Lung (tissue), 12 donors: ENCODE measurements around the gene CIAPIN1. TPM values are rescaled to one million over a fixed set of nuclear protein-coding genes. Genes with fewer than 3 reads are reported as not detected.

Source experiments
- ATAC-seq: fragments of 200-7000 bp; cut with Tn5 transposase; one replicate; pipeline ENCODE4 v1.9.1; 2020; ENCODE audit warnings: moderate number of reproducible peaks; ENCODE audit not compliant: insufficient read depth, low FRiP score
- DNase-seq, 3 donors: peaks; one replicate each; pipeline ENCODE4 v3.0.0-alpha.2; 2013 to 2017
- H3K27ac ChIP-seq, 2 donors: one replicate each; pipeline ENCODE4 v1.5.1; 2013; ENCODE audit warnings: mild to moderate bottlenecking in 2 of 2, moderate library complexity in 2 of 2, control low read depth in 1 of 2, inconsistent platforms in 1 of 2, low read depth in 1 of 2, low read length in 1 of 2
- H3K27me3 ChIP-seq, 3 donors: one replicate each; pipeline ENCODE4 v1.5.1; 2013; ENCODE audit warnings: low read length in 2 of 3; ENCODE audit not compliant: control insufficient read depth in 3 of 3, insufficient read depth in 3 of 3
- H3K36me3 ChIP-seq, 4 donors: one replicate each; pipeline ENCODE4 v1.5.1; 2013; ENCODE audit warnings: low read length in 4 of 4, mild to moderate bottlenecking in 1 of 4, moderate library complexity in 1 of 4; ENCODE audit not compliant: control insufficient read depth in 4 of 4, insufficient read depth in 4 of 4
- H3K4me1 ChIP-seq, 5 donors: one replicate each; pipeline ENCODE4 v1.5.1; 2013; ENCODE audit warnings: low read length in 5 of 5, mild to moderate bottlenecking in 2 of 5, moderate library complexity in 1 of 5; ENCODE audit not compliant: control insufficient read depth in 5 of 5, insufficient read depth in 5 of 5
- H3K4me3 ChIP-seq: one replicate; pipeline ENCODE4 v1.5.1; 2013; ENCODE audit warnings: mild to moderate bottlenecking, control low read depth, moderate library complexity
- H3K9ac ChIP-seq, 2 donors: one replicate each; pipeline ENCODE4 v1.5.1; 2013; ENCODE audit warnings: low read length in 2 of 2, control low read depth in 1 of 2; ENCODE audit not compliant: insufficient read depth in 1 of 2
- H3K9me3 ChIP-seq, 4 donors: one replicate each; pipeline ENCODE4 v1.5.1; 2013; ENCODE audit warnings: low read length in 3 of 4, mild to moderate bottlenecking in 1 of 4, moderate library complexity in 1 of 4; ENCODE audit not compliant: control insufficient read depth in 4 of 4, insufficient read depth in 3 of 4
- CTCF ChIP-seq: IDR thresholded peaks from 2 replicates; pipeline ENCODE4 v1.5.1; 2012; ENCODE audit warnings: mild to moderate bottlenecking; ENCODE audit errors: control extremely low read depth, extremely low read depth
- WGBS, 2 donors: extraction: QIAGEN DNeasy Blood & Tissue Kit; methylation state at CpG; one replicate each; pipeline ENCODE4 v1.1.7; 2013; 5-methylcytosine and 5-hydroxymethylcytosine counted together
- polyA plus RNA-seq, 2 donors: library from polyadenylated mRNA; stranded (reverse); fragments of 200-250 nt; gene quantifications; one replicate each; pipeline ENCODE4 v1.2.1, GENCODE V29; 2013
- total RNA-seq, 2 donors: library from RNA; depleted of rRNA in 1 of 2; stranded (reverse); fragments of >200 nt in 1 of 2; gene quantifications; one replicate each; pipeline ENCODE4 v1.2.1, GENCODE V29; 2014 to 2021
- donor health status: control.
- donor health status: control.
- donor health status: Bipolar disorder and iron deficiency.
- donor health status: healthy.
- donor health status: DM: yes; HTN: yes; CAD: no.

The CIAPIN1 gene
- total and polyA plus RNA-seq, 4 donors = 24.0 to 69.6 (median 37.7) TPM

- Histone ChIP-seq H3K4me1 (peaks cover 0 to 24% (median 14%) of the 10 kb centered on the region in 5 donors), H3K9me3 (no peaks in the 10 kb centered on the region), H3K27me3 (no peaks in the 10 kb centered on the region), H3K9ac (no peak overlapping the region), H3K36me3 (no peaks in the 10 kb centered on the region), H3K27ac (no peak overlapping the region), H3K4me3 (no peak overlapping the region)
- ATAC-seq (no peak), DNase-seq (no peak)
- 78 to 83% methylated on average over 6 of the region's 6 CpGs for WGBS, 2 donors
- no peak for TF ChIP-seq CTCF
Observed at GRCh38 chr16:57419506-57419905, 27.7 kb downstream of the CIAPIN1 start.

GRCh38 chr16:57416084-57416483, 31.1 kb downstream of the CIAPIN1 start:
- H3K9me3 ChIP-seq = no peaks in the 10 kb centered on the region
- peaks cover 0 to 19% (median 14%) of the 10 kb centered on the region in 5 donors for H3K4me1 ChIP-seq
- ATAC-seq (no peak), DNase-seq (no peak)
- H3K27ac ChIP-seq = peak overlapping the region in 1 of 2 donors; percentile 9
- WGBS, 2 donors = 85 to 86% methylated on average over 15 to 16 of the region's 16 CpGs
- no peaks in the 10 kb centered on the region for H3K27me3 ChIP-seq
- no peak overlapping the region for H3K9ac ChIP-seq
- no peak for TF ChIP-seq CTCF
- H3K4me3 ChIP-seq = no peak overlapping the region
- no peaks in the 10 kb centered on the region for H3K36me3 ChIP-seq

- Histone ChIP-seq H3K4me3 (no peak overlapping the region), H3K27me3 (no peaks in the 10 kb centered on the region), H3K36me3 (no peaks in the 10 kb centered on the region), H3K9me3 (no peaks in the 10 kb centered on the region), H3K27ac (no peak overlapping the region), H3K9ac (no peak overlapping the region), H3K4me1 (peaks cover 0 to 25% (median 8%) of the 10 kb centered on the region in 5 donors)
- DNase-seq (no peak), ATAC-seq (no peak)
- WGBS, 2 donors = 68 to 83% methylated on average over 7 of the region's 7 CpGs
- no peak for TF ChIP-seq CTCF
Observed at GRCh38 chr16:57413733-57414132, 33.5 kb downstream of the CIAPIN1 start.

GRCh38 chr16:57413301-57413730, 33.9 kb downstream of the CIAPIN1 start:
- Histone ChIP-seq H3K4me1 (peaks cover 0 to 23% (median 5%) of the 10 kb centered on the region in 5 donors), H3K9me3 (no peaks in the 10 kb centered on the region), H3K4me3 (no peak overlapping the region), H3K9ac (no peak overlapping the region), H3K27me3 (no peaks in the 10 kb centered on the region), H3K27ac (no peak overlapping the region), H3K36me3 (no peaks in the 10 kb centered on the region)
- 89 to 91% methylated on average over 5 of the region's 5 CpGs for WGBS, 2 donors
- TF ChIP-seq CTCF = no peak
- DNase-seq (no peak), ATAC-seq (no peak)
